ENCODE measurements around the gene CHCHD3. TPM values are rescaled to one million over a fixed set of nuclear protein-coding genes. Genes with fewer than 3 reads are reported as not detected.

The CHCHD3 gene
- total RNA-seq, 3 donors from 2014 or later, result 80.7 to 101 (median 92.0) TPM

- no peaks in the 10 kb centered on the region for H3K9me3 Mint-ChIP-seq
- no peak for DNase-seq
- no peak for ATAC-seq
- H3K36me3 Mint-ChIP-seq (ENCODE audit: insufficient read depth), result peaks cover 15% of the 10 kb centered on the region
- H3K4me3 Mint-ChIP-seq, result no peak overlapping the region
- H3K4me1 Mint-ChIP-seq (ENCODE audit: low read depth), result peaks cover 9% of the 10 kb centered on the region
- no peaks in the 10 kb centered on the region for H3K27me3 Mint-ChIP-seq (ENCODE audit: low read depth)
Measured at GRCh38 chr7:132800522-132800921, 281.4 kb downstream of the CHCHD3 start.

GRCh38 chr7:132799081-132799413 lies 282.8 kb downstream of the CHCHD3 start:
- no peak for ATAC-seq
- Mint-ChIP-seq H3K36me3 (ENCODE audit: insufficient read depth) (peaks cover 25% of the 10 kb centered on the region), H3K4me3 (no peak overlapping the region), H3K27me3 (ENCODE audit: low read depth) (no peaks in the 10 kb centered on the region), H3K4me1 (ENCODE audit: low read depth) (peaks cover 9% of the 10 kb centered on the region), H3K9me3 (no peaks in the 10 kb centered on the region)
- DNase-seq, result no peak

DNA sequence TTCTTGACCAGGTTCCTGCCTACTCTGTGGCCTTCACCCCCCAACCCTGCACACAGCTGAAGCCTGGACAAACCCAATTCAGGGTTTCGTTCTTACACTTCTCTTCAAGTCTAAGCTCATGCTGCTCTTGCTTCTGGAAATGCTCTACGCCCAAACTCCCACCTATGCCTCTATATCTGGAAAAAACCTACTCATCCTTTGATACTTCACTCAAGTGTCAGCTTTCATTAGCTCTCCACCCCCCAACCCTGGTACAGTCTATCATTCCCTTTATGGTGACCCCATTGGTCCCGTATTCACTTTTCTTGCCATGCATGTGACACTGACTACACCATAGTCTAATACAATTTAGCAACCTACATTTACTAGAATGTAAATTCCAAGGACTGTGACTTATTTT lies 284.7 kb downstream of the CHCHD3 start:
- H3K9me3 Mint-ChIP-seq, result no peaks in the 10 kb centered on the region
- no peaks in the 10 kb centered on the region for H3K27me3 Mint-ChIP-seq (ENCODE audit: low read depth)
- ATAC-seq (no peak), DNase-seq (no peak)
- H3K36me3 Mint-ChIP-seq (ENCODE audit: insufficient read depth), result peaks cover 32% of the 10 kb centered on the region
- no peak overlapping the region for H3K4me3 Mint-ChIP-seq
- peaks cover 9% of the 10 kb centered on the region for H3K4me1 Mint-ChIP-seq (ENCODE audit: low read depth)

DNA sequence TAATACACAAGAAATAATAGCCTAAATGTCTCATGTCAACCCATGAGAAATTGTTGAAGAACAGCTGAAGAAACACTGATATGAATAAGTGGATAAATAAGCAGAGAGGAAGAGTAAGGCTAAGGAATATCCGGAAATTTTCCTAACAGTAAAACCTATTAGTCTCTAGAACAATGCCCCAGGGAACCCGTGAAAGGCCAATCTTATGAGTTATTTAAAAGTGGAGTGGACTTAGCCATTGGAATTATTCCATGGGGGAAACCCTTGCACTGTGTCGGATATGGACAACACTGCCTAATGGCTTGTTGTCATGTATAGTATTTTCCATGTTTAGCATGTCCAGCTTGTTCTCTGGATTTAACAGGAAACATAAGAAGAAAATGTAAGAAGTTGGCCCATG lies 288.4 kb downstream of the CHCHD3 start:
- H3K9me3 Mint-ChIP-seq, result no peaks in the 10 kb centered on the region
- H3K27me3 Mint-ChIP-seq (ENCODE audit: low read depth), result no peaks in the 10 kb centered on the region
- DNase-seq (no peak), ATAC-seq (no peak)
- H3K4me1 Mint-ChIP-seq (ENCODE audit: low read depth), result peaks cover 1% of the 10 kb centered on the region
- H3K4me3 Mint-ChIP-seq, result no peak overlapping the region
- peaks cover 49% of the 10 kb centered on the region for H3K36me3 Mint-ChIP-seq (ENCODE audit: insufficient read depth)

DNA sequence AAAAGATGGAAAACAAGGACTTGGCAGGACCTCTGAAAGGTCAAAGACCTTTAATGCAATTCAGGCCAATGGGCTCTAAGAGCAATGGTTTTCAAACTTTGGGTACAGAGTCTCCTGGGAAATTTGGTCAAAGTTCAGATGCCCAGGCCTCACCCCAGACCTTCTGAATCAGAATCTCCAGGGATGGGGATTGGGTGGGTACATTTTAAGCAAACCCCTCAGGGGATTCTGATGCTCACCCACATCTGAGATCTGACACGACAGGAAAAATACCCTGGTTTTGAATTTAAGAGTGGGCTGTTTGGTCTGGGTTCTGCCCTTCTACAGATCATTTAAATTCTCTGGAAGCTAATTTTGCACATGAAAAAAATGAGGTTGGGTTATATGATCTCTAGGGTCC lies 290.9 kb downstream of the CHCHD3 start:
- no peak for ATAC-seq
- no peak overlapping the region for H3K4me3 Mint-ChIP-seq
- DNase-seq, result no peak

DNA sequence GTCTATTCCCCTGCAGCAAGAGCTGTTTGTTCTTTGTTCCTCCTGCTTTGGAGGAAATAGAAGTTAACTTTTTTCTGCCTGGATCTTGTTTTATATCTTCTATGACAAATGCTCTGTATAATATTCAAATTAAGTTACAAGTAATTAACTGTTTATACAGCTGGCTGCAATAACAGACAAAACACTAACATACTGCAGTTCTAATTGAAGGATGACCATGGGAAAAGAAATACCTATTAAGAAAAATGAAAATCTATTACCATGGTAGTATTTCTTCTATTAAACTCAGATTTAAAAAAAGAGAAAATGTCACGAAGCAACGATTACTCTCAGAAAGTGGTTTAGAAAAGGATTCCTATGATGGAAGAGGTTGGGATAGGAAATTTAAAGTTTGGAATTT lies 291.8 kb downstream of the CHCHD3 start:
- ATAC-seq (no peak), DNase-seq (no peak)
- Mint-ChIP-seq H3K9me3 (no peaks in the 10 kb centered on the region), H3K4me1 (ENCODE audit: low read depth) (no peaks in the 10 kb centered on the region), H3K27me3 (ENCODE audit: low read depth) (no peaks in the 10 kb centered on the region), H3K4me3 (no peak overlapping the region), H3K36me3 (ENCODE audit: insufficient read depth) (peaks cover 60% of the 10 kb centered on the region)

More for the DNA sequence above, 290.9 kb downstream of the CHCHD3 start:
- Mint-ChIP-seq H3K9me3 (no peaks in the 10 kb centered on the region), H3K27me3 (ENCODE audit: low read depth) (no peaks in the 10 kb centered on the region), H3K4me1 (ENCODE audit: low read depth) (no peaks in the 10 kb centered on the region), H3K36me3 (ENCODE audit: insufficient read depth) (peaks cover 55% of the 10 kb centered on the region)

- DNase-seq, result no peak
- Mint-ChIP-seq H3K36me3 (ENCODE audit: insufficient read depth) (peaks cover 65% of the 10 kb centered on the region), H3K9me3 (no peaks in the 10 kb centered on the region), H3K4me3 (no peak overlapping the region), H3K27me3 (ENCODE audit: low read depth) (no peaks in the 10 kb centered on the region), H3K4me1 (ENCODE audit: low read depth) (no peaks in the 10 kb centered on the region)
- no peak for ATAC-seq
Measured at GRCh38 chr7:132789281-132789680, 292.6 kb downstream of the CHCHD3 start.

- no peak for ATAC-seq
- H3K4me3 Mint-ChIP-seq, result no peak overlapping the region
- H3K4me1 Mint-ChIP-seq (ENCODE audit: low read depth), result no peaks in the 10 kb centered on the region
- no peak for DNase-seq
- peaks cover 55% of the 10 kb centered on the region for H3K36me3 Mint-ChIP-seq (ENCODE audit: insufficient read depth)
- no peaks in the 10 kb centered on the region for H3K27me3 Mint-ChIP-seq (ENCODE audit: low read depth)
- H3K9me3 Mint-ChIP-seq, result no peaks in the 10 kb centered on the region
Measured at GRCh38 chr7:132785870-132786269, 296.0 kb downstream of the CHCHD3 start.

- no peak for ATAC-seq
- DNase-seq, result no peak
- no peak overlapping the region for H3K4me3 Mint-ChIP-seq
- H3K9me3 Mint-ChIP-seq, result no peaks in the 10 kb centered on the region
- H3K4me1 Mint-ChIP-seq (ENCODE audit: low read depth), result no peaks in the 10 kb centered on the region
- H3K27me3 Mint-ChIP-seq (ENCODE audit: low read depth), result no peaks in the 10 kb centered on the region
- H3K36me3 Mint-ChIP-seq (ENCODE audit: insufficient read depth), result peaks cover 46% of the 10 kb centered on the region
Measured at GRCh38 chr7:132784406-132784805, 297.5 kb downstream of the CHCHD3 start.

GRCh38 chr7:132783824-132784223 lies 298.1 kb downstream of the CHCHD3 start:
- no peak for ATAC-seq
- peaks cover 4% of the 10 kb centered on the region for H3K4me1 Mint-ChIP-seq (ENCODE audit: low read depth)
- H3K9me3 Mint-ChIP-seq, result no peaks in the 10 kb centered on the region
- no peaks in the 10 kb centered on the region for H3K27me3 Mint-ChIP-seq (ENCODE audit: low read depth)
- no peak overlapping the region for H3K4me3 Mint-ChIP-seq
- no peak for DNase-seq
- peaks cover 41% of the 10 kb centered on the region for H3K36me3 Mint-ChIP-seq (ENCODE audit: insufficient read depth)

DNA sequence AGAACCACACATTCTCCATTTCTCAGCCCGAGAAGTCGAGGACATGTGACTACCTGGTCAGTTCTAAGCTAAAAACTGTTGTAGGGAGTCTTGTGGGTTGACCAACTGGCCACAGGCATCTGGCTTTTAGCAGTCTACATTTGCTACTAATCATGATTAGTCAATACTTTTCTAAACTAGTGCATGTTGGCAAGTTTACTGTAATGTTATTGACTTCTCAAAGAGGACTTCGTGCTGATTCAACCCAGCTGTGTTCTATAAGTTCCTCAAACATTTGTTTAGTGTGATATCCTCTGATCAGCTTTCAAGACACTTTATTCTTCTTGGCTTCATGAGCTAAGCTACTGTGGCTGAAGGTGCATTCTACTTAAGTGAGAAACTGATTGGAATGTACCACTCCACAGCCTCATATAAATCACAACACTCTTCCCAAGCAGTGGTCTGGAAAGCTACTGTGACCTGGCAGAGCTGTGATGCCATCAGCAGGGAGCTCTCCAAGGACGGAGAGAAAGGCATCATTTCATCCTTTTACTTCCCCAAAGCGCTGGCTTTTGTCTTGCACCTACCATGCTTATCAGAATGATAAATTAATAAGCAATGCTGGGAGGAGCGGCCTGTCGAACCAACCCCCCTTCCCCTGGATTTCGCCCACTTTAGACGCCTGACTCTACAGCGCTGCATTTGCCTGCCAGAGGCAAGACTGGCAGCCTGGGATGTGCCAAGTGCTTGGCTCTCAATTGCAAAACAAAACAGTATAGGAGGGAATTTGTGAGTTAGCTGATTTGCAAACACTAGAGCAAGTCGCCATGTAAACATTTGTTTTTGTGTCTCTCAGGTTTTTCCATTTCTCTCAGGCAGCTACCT lies 298.9 kb downstream of the CHCHD3 start:
- Mint-ChIP-seq H3K36me3 (ENCODE audit: insufficient read depth) (peaks cover 33% of the 10 kb centered on the region), H3K27me3 (ENCODE audit: low read depth) (no peaks in the 10 kb centered on the region), H3K4me3 (no peak overlapping the region), H3K4me1 (ENCODE audit: low read depth) (peaks cover 6% of the 10 kb centered on the region), H3K9me3 (no peaks in the 10 kb centered on the region)
- ATAC-seq (no peak), DNase-seq (no peak)

DNA sequence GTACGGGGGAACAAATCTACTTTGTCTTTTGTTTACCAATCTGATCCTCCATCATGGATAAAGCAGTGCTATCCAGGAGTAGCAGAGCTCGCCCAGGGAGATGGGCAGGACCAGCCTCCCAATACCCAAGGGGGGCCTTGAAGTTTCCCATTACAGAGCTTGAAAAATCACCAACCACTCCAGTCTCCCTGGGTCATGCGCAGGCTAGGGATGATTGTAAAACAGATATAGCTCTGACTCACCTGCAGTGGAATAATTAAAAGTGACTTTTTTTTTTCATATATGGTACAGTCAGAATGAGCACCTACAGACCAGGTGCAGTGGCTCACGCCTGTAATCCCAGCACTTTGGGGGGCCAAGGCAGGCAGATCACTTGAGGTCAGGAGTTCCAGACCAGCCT lies 301.1 kb downstream of the CHCHD3 start:
- no peaks in the 10 kb centered on the region for H3K9me3 Mint-ChIP-seq
- peaks cover 19% of the 10 kb centered on the region for H3K36me3 Mint-ChIP-seq (ENCODE audit: insufficient read depth)
- no peaks in the 10 kb centered on the region for H3K27me3 Mint-ChIP-seq (ENCODE audit: low read depth)
- peaks cover 15% of the 10 kb centered on the region for H3K4me1 Mint-ChIP-seq (ENCODE audit: low read depth)
- DNase-seq (no peak), ATAC-seq (no peak)
- H3K4me3 Mint-ChIP-seq, result no peak overlapping the region

DNA sequence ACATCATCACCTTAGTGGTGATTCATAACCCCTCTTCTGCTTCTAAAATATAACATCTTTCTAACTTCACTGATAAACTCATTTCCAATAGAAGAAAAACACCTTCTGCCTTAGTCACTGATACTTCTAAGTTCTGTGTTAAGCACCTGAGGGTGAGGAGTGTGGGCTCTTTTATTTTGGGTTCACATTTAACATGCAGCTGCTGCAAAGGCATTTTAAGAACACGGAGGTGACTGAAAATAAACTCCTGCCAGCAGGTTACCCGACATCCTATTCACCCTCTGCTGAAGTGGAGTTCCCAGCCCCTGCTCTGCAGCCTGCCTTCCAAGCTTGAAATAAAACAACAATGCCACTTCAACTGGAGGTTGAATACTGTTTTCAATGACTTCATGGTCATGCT lies 302.7 kb downstream of the CHCHD3 start:
- Mint-ChIP-seq H3K27me3 (ENCODE audit: low read depth) (no peaks in the 10 kb centered on the region), H3K36me3 (ENCODE audit: insufficient read depth) (peaks cover 4% of the 10 kb centered on the region), H3K4me3 (no peak overlapping the region), H3K9me3 (no peaks in the 10 kb centered on the region), H3K4me1 (ENCODE audit: low read depth) (peaks cover 15% of the 10 kb centered on the region)
- DNase-seq, result no peak
- ATAC-seq, result peak in 1 of 2 donors; percentile 40

GRCh38 chr7:132778761-132779160 lies 303.1 kb downstream of the CHCHD3 start:
- DNase-seq (no peak), ATAC-seq (peak; percentile 50 to 58)
- Mint-ChIP-seq H3K36me3 (ENCODE audit: insufficient read depth) (peaks cover 1% of the 10 kb centered on the region), H3K4me1 (ENCODE audit: low read depth) (peaks cover 15% of the 10 kb centered on the region), H3K4me3 (no peak overlapping the region), H3K27me3 (ENCODE audit: low read depth) (no peaks in the 10 kb centered on the region), H3K9me3 (no peaks in the 10 kb centered on the region)

GRCh38 chr7:132777956-132778355 lies 303.9 kb downstream of the CHCHD3 start:
- H3K9me3 Mint-ChIP-seq, result no peaks in the 10 kb centered on the region
- ATAC-seq (no peak), DNase-seq (no peak)
- no peak overlapping the region for H3K4me3 Mint-ChIP-seq
- no peaks in the 10 kb centered on the region for H3K36me3 Mint-ChIP-seq (ENCODE audit: insufficient read depth)
- H3K4me1 Mint-ChIP-seq (ENCODE audit: low read depth), result peaks cover 15% of the 10 kb centered on the region
- no peaks in the 10 kb centered on the region for H3K27me3 Mint-ChIP-seq (ENCODE audit: low read depth)
